ENCODE results near the gene GSN.

GSN gene

DNA sequence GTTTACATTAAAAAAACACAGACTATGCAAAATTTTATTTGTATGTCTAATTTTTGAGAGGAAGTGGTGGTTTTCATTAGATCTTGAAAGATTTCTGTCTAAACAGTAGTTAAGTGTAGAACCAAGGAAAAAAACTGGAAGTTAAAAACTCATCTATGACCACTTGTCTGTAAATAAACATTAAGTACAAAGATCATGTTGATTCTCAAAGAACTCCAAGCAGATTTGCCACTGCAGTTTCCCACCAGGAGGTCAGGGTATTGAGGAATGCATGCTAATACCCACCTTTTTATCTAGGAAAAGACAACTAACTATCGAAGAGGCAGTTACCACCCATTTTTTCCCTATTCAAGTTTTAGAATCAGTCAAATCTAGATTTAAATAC is 100.2 kb downstream of the GSN start:
- Histone ChIP-seq H3K4me3 (ENCODE audit: low read length in 2 of 2) (peak overlapping the region; percentile 43 to 70), H3K27me3 (ENCODE audit: control insufficient read depth in 2 of 2, insufficient read depth in 2 of 2, low read length in 2 of 2) (no peaks in the 10 kb centered on the region), H3K4me1 (ENCODE audit: control insufficient read depth in 2 of 2, insufficient read depth in 2 of 2, low read length in 2 of 2) (peaks cover 20 to 36% of the 10 kb centered on the region in 2 donors), H3K9ac (ENCODE audit: low read depth in 1 of 2, low read length in 2 of 2) (peak overlapping the region in 1 of 2 donors; percentile 50), H3K9me3 (ENCODE audit: control insufficient read depth in 2 of 2, low read length in 2 of 2) (no peaks in the 10 kb centered on the region), H3K36me3 (ENCODE audit: control insufficient read depth in 2 of 2, insufficient read depth in 2 of 2, low read length in 2 of 2) (no peaks in the 10 kb centered on the region), H3K27ac (ENCODE audit: low read depth in 2 of 2, low read length in 2 of 2) (peak overlapping the region; percentile 52 to 92)

- Histone ChIP-seq H3K9ac (ENCODE audit: low read depth in 1 of 2, low read length in 2 of 2) (peak overlapping the region; percentile 68 to 73), H3K27me3 (ENCODE audit: control insufficient read depth in 2 of 2, insufficient read depth in 2 of 2, low read length in 2 of 2) (no peaks in the 10 kb centered on the region), H3K9me3 (ENCODE audit: control insufficient read depth in 2 of 2, low read length in 2 of 2) (no peaks in the 10 kb centered on the region), H3K4me1 (ENCODE audit: control insufficient read depth in 2 of 2, insufficient read depth in 2 of 2, low read length in 2 of 2) (peaks cover 13 to 33% of the 10 kb centered on the region in 2 donors), H3K36me3 (ENCODE audit: control insufficient read depth in 2 of 2, insufficient read depth in 2 of 2, low read length in 2 of 2) (no peaks in the 10 kb centered on the region), H3K4me3 (ENCODE audit: low read length in 2 of 2) (peak overlapping the region; percentile 70 to 72), H3K27ac (ENCODE audit: low read depth in 2 of 2, low read length in 2 of 2) (peak overlapping the region; percentile 88 to 92)
These were observed 100.8 kb downstream of the GSN start for GRCh38 chr9:121368745-121369144.

- H3K9ac ChIP-seq (ENCODE audit: low read depth in 1 of 2, low read length in 2 of 2) = peak within 1 kb of the TSS; percentile 68 to 73
- H3K27ac ChIP-seq (ENCODE audit: low read depth in 2 of 2, low read length in 2 of 2) = peak within 1 kb of the TSS; percentile 88 to 92
- H3K4me1 ChIP-seq (ENCODE audit: control insufficient read depth in 2 of 2, insufficient read depth in 2 of 2, low read length in 2 of 2) = peaks cover 13 to 28% of the 10 kb centered on the region in 2 donors
- no peaks in the 10 kb centered on the region for H3K36me3 ChIP-seq (ENCODE audit: control insufficient read depth in 2 of 2, insufficient read depth in 2 of 2, low read length in 2 of 2)
- peak within 1 kb of the TSS; percentile 70 to 72 for H3K4me3 ChIP-seq (ENCODE audit: low read length in 2 of 2)
- H3K27me3 ChIP-seq (ENCODE audit: control insufficient read depth in 2 of 2, insufficient read depth in 2 of 2, low read length in 2 of 2) = no peaks in the 10 kb centered on the region
- H3K9me3 ChIP-seq (ENCODE audit: control insufficient read depth in 2 of 2, low read length in 2 of 2) = no peaks in the 10 kb centered on the region
These were observed 101.8 kb downstream of the GSN start, which contains the start of gene STOM for GRCh38 chr9:121369595-121370265. STOM (minus strand) TSS chr9:121370250; CDS start chr9:121370187, 63 bp downstream.

DNA sequence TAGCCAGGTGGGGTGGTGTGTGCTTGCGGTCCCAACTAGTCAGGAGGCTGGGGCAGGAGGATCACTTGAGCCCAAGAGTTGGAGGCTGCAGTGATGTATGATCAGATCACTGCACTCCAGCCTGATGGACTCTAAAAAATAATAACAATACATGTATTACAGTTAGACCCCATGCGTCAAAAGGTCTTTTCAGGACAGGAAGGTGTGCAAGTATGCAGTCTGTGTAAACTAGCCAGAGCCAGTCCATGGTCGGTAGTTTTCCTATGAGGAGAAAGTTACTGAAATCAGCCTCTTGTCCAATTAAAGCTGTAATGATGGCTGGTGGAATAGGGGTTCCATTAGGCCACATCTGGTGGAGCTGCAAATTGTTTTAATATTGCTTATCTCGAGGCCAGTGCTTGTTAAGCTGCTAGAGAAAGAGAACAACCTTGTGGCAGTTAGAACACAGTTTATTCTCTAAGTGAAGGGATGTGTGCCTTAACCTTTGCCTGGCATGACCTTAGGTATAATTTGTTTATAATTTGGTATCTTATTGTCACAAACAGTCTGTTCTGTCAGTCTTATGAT is 103.6 kb downstream of the GSN start:
- peaks cover 13 to 28% of the 10 kb centered on the region in 2 donors for H3K4me1 ChIP-seq (ENCODE audit: control insufficient read depth in 2 of 2, insufficient read depth in 2 of 2, low read length in 2 of 2)
- no peaks in the 10 kb centered on the region for H3K36me3 ChIP-seq (ENCODE audit: control insufficient read depth in 2 of 2, insufficient read depth in 2 of 2, low read length in 2 of 2)
- H3K27ac ChIP-seq (ENCODE audit: low read depth in 2 of 2, low read length in 2 of 2) = peak overlapping the region in 1 of 2 donors; percentile 26
- H3K9ac ChIP-seq (ENCODE audit: low read depth in 1 of 2, low read length in 2 of 2) = no peak overlapping the region
- no peak overlapping the region for H3K4me3 ChIP-seq (ENCODE audit: low read length in 2 of 2)
- no peaks in the 10 kb centered on the region for H3K9me3 ChIP-seq (ENCODE audit: control insufficient read depth in 2 of 2, low read length in 2 of 2)
- H3K27me3 ChIP-seq (ENCODE audit: control insufficient read depth in 2 of 2, insufficient read depth in 2 of 2, low read length in 2 of 2) = no peaks in the 10 kb centered on the region

DNA sequence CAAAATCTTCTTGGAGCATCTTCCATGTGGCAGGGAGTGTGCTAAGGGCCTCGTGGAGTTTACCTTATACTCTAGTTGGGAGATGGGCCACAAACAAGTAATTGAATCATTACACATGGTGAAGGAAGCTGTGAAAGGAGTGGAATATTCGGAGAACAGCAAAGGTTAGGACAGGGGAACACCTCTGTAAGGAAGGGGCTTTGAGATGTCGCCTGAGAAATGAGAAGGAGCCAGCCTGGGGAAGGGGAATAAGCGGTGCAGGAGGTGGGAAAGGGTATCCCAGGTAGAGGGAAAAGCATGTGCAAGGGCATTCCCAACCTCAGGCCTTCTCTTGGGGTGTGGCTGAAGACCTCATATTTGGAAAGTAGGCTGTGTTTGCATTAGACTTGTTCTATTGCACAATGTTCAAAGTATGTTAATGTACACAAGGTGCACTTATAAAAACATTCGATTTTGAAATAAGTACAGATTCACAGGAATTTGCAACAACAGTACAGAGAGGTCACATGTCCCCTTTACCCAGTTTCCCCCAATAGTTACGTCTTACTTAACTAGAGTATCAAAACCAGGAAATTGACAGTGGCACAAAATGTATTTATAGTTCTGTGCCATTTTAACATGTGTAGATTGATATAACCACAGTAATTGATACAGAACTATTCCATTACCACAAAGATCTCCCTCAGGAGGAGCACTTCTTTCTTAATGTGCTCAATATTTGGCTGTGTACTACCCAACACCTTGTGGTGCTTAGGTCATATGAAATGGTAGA is 104.5 kb downstream of the GSN start:
- peak overlapping the region; percentile 26 to 69 for H3K27ac ChIP-seq (ENCODE audit: low read depth in 2 of 2, low read length in 2 of 2)

DNA sequence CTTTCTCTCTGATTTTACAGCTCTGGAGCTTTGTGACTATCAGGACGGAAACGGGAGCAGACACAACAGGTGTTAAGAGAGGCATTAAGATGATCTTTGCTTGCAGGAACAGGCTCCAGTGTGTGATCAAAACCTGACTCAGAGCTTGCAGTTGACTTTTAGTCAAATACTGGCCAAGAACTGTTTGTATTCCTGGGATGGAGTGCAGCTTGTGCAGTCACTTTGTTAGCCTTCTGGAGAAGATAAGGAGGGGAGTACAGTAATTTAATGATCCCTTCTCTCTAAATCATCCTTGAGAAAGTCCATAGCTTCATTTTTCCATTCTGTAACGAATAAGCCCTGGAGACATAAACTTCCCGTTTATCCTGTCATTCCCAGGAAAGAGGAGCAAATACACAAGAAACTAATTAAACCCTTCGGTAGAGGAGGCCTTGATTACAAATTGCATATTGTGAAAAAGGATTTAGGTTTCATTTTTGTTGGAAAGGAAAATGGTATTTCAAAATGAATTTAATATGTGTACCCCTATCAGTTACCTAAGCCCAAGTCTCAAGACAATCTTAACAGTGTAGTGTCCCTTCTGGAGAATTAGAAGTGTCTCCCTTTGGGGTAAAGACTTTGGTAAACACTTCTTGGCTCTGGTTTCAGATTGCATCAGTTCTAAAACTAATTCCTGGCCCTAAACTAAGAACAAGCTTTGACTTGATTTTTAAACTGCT is 105.2 kb downstream of the GSN start:
- Histone ChIP-seq H3K27ac (ENCODE audit: low read depth in 2 of 2, low read length in 2 of 2) (peak overlapping the region; percentile 26 to 69), H3K9me3 (ENCODE audit: control insufficient read depth in 2 of 2, low read length in 2 of 2) (no peaks in the 10 kb centered on the region), H3K4me1 (ENCODE audit: control insufficient read depth in 2 of 2, insufficient read depth in 2 of 2, low read length in 2 of 2) (peaks cover 4 to 23% of the 10 kb centered on the region in 2 donors), H3K4me3 (ENCODE audit: low read length in 2 of 2) (peak overlapping the region in 1 of 2 donors; percentile 26), H3K9ac (ENCODE audit: low read depth in 1 of 2, low read length in 2 of 2) (no peak overlapping the region), H3K27me3 (ENCODE audit: control insufficient read depth in 2 of 2, insufficient read depth in 2 of 2, low read length in 2 of 2) (no peaks in the 10 kb centered on the region), H3K36me3 (ENCODE audit: control insufficient read depth in 2 of 2, insufficient read depth in 2 of 2, low read length in 2 of 2) (no peaks in the 10 kb centered on the region)

More for the DNA sequence above, 104.5 kb downstream of the GSN start:
- peak overlapping the region in 1 of 2 donors; percentile 26 for H3K4me3 ChIP-seq (ENCODE audit: low read length in 2 of 2)
- H3K9ac ChIP-seq (ENCODE audit: low read depth in 1 of 2, low read length in 2 of 2) = no peak overlapping the region
- peaks cover 10 to 24% of the 10 kb centered on the region in 2 donors for H3K4me1 ChIP-seq (ENCODE audit: control insufficient read depth in 2 of 2, insufficient read depth in 2 of 2, low read length in 2 of 2)
- no peaks in the 10 kb centered on the region for H3K36me3 ChIP-seq (ENCODE audit: control insufficient read depth in 2 of 2, insufficient read depth in 2 of 2, low read length in 2 of 2)
- H3K27me3 ChIP-seq (ENCODE audit: control insufficient read depth in 2 of 2, insufficient read depth in 2 of 2, low read length in 2 of 2) = no peaks in the 10 kb centered on the region
- H3K9me3 ChIP-seq (ENCODE audit: control insufficient read depth in 2 of 2, low read length in 2 of 2) = no peaks in the 10 kb centered on the region

- Histone ChIP-seq H3K9ac (ENCODE audit: low read depth in 1 of 2, low read length in 2 of 2) (no peak overlapping the region), H3K27me3 (ENCODE audit: control insufficient read depth in 2 of 2, insufficient read depth in 2 of 2, low read length in 2 of 2) (no peaks in the 10 kb centered on the region), H3K9me3 (ENCODE audit: control insufficient read depth in 2 of 2, low read length in 2 of 2) (no peaks in the 10 kb centered on the region), H3K36me3 (ENCODE audit: control insufficient read depth in 2 of 2, insufficient read depth in 2 of 2, low read length in 2 of 2) (no peaks in the 10 kb centered on the region), H3K4me1 (ENCODE audit: control insufficient read depth in 2 of 2, insufficient read depth in 2 of 2, low read length in 2 of 2) (peaks cover 4 to 21% of the 10 kb centered on the region in 2 donors), H3K27ac (ENCODE audit: low read depth in 2 of 2, low read length in 2 of 2) (no peak overlapping the region), H3K4me3 (ENCODE audit: low read length in 2 of 2) (no peak overlapping the region)
These were observed 108.4 kb downstream of the GSN start for GRCh38 chr9:121376214-121376830.

DNA sequence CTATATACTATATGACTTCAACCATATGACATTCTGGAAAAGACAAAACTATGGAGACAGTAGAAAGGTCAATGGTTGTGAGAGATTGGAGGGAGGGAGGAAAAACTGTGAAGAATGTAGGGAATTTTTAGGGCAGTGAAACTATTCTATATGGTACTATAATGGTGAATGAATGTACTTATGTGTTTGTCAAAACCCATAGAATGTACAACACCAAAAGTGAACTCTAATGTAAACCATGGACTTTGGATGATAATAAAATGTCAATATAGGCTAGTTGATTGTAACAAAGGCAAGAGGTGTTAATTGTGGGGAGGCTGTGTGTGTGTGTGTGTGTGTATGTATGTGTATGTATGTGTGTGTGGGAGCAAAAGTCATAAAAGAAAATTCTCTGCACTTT is 112.9 kb downstream of the GSN start:
- Histone ChIP-seq H3K9ac (ENCODE audit: low read depth in 1 of 2, low read length in 2 of 2) (no peak overlapping the region), H3K36me3 (ENCODE audit: control insufficient read depth in 2 of 2, insufficient read depth in 2 of 2, low read length in 2 of 2) (no peaks in the 10 kb centered on the region), H3K4me3 (ENCODE audit: low read length in 2 of 2) (no peak overlapping the region), H3K27ac (ENCODE audit: low read depth in 2 of 2, low read length in 2 of 2) (no peak overlapping the region), H3K4me1 (ENCODE audit: control insufficient read depth in 2 of 2, insufficient read depth in 2 of 2, low read length in 2 of 2) (peaks cover 2 to 5% of the 10 kb centered on the region in 2 donors), H3K9me3 (ENCODE audit: control insufficient read depth in 2 of 2, low read length in 2 of 2) (no peaks in the 10 kb centered on the region), H3K27me3 (ENCODE audit: control insufficient read depth in 2 of 2, insufficient read depth in 2 of 2, low read length in 2 of 2) (no peaks in the 10 kb centered on the region)

Measured in mucosa of rectum (tissue), 2 donors.